GM18520 (cell line): ENCODE results near the gene RETSAT.

Experiments
- ATAC-seq: cut with Tn5 transposase; IDR thresholded peaks from one replicate; pipeline ENCODE4 v1.9.1; 2021; ENCODE audit not compliant: unreplicated experiment

Gene RETSAT

GRCh38 chr2:85309699-85310321, 44.5 kb downstream of the RETSAT start:
- ATAC-seq = peak; percentile 11

- ATAC-seq = no peak
These were observed 45.3 kb downstream of the RETSAT start for GRCh38 chr2:85308896-85309555.

GRCh38 chr2:85308201-85308600, 46.1 kb downstream of the RETSAT start:
- no peak for ATAC-seq

- ATAC-seq = no peak
These were observed 46.8 kb downstream of the RETSAT start for GRCh38 chr2:85307527-85307897.

GRCh38 chr2:85303780-85304531, 50.4 kb downstream of the RETSAT start:
- no peak for ATAC-seq

- ATAC-seq = no peak
These were observed 52.2 kb downstream of the RETSAT start for GRCh38 chr2:85302121-85302520.
